GM23248 (cell line): ENCODE data around the gene SCN1B.

Experiments
- EZH2 ChIP-seq: fragments of 200-600 bp; sonication (generic); IDR thresholded peaks from 2 replicates; pipeline ENCODE4 v1.6.1; 2018; ENCODE audit warnings: antibody characterized with exemption, mild to moderate bottlenecking; ENCODE audit not compliant: insufficient read depth, poor library complexity, severe bottlenecking
- EZH2phosphoT487 ChIP-seq: fragments of 200-600 bp; sonication (generic); IDR thresholded peaks from 2 replicates; pipeline ENCODE4 v1.6.1; 2018; ENCODE audit warnings: antibody characterized with exemption, moderate library complexity, mild to moderate bottlenecking, low read depth; ENCODE audit not compliant: insufficient read depth

- TF ChIP-seq EZH2 (no peak), EZH2phosphoT487 (no peak)
Measured at GRCh38 chr19:35008891-35009341, 21.4 kb upstream of the SCN1B start.
